Thyroid gland (tissue), 4 donors: ENCODE data around the gene GARS1. TPM values are rescaled to one million over a fixed set of nuclear protein-coding genes. Genes with fewer than 3 reads are reported as not detected.

Experiments used
- total RNA-seq, 4 donors: library from RNA; depleted of rRNA; stranded (reverse); fragments of >200 nt; gene quantifications; one replicate each; pipeline ENCODE4 v1.2.3, GENCODE V29; 2016

The GARS1 gene
- total RNA-seq, 4 donors from 2014 or later = 59.7 to 79.2 (median 72.9) TPM

Other genes with a start within 250 kb of the GARS1 start
- gene NOD1, start 116.1 kb upstream of the GARS1 start, total RNA-seq = 10 to 100 TPM; 15.6 to 50.4 (median 26.7) TPM
- 10 to 100 TPM; 24.1 to 47.0 (median 30.1) TPM for gene GGCT, start 90.0 kb upstream of the GARS1 start, total RNA-seq
- gene CRHR2, start 87.6 kb downstream of the GARS1 start, total RNA-seq = under 1 TPM in 2 of 4 donors, not detected in 2; 0.39 to 0.45 TPM
- gene INMT, start 157.3 kb downstream of the GARS1 start, total RNA-seq = 10 to 100 TPM; 19.9 to 47.3 (median 30.1) TPM
- gene MINDY4, start 176.5 kb downstream of the GARS1 start, total RNA-seq = 10 to 100 TPM; 17.9 to 33.2 (median 29.7) TPM